ENCODE measurements around the gene DDOST. TPM values are rescaled to one million over a fixed set of nuclear protein-coding genes. Genes with fewer than 3 reads are reported as not detected.

Gene DDOST
- total RNA-seq, 4 donors from 2014 or later: 182 to 299 (median 238) TPM

GRCh38 chr1:20657024-20657423 lies 4.1 kb downstream of the DDOST start:
- DNase-seq: no peak
- no peaks in the 10 kb centered on the region for H3K9me3 ChIP-seq
- intact Hi-C loops (cut with DNase I): no loop called here
- TF ChIP-seq POLR2A (IDR thresholded peaks at IDR 0.05): no peak
- TF ChIP-seq, protein P1, sequence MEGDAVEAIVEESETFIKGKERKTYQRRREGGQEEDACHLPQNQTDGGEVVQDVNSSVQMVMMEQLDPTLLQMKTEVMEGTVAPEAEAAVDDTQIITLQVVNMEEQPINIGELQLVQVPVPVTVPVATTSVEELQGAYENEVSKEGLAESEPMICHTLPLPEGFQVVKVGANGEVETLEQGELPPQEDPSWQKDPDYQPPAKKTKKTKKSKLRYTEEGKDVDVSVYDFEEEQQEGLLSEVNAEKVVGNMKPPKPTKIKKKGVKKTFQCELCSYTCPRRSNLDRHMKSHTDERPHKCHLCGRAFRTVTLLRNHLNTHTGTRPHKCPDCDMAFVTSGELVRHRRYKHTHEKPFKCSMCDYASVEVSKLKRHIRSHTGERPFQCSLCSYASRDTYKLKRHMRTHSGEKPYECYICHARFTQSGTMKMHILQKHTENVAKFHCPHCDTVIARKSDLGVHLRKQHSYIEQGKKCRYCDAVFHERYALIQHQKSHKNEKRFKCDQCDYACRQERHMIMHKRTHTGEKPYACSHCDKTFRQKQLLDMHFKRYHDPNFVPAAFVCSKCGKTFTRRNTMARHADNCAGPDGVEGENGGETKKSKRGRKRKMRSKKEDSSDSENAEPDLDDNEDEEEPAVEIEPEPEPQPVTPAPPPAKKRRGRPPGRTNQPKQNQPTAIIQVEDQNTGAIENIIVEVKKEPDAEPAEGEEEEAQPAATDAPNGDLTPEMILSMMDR (IDR thresholded peaks at IDR 0.05): no peak
- H3K4me1 ChIP-seq: peaks cover 13% of the 10 kb centered on the region in 2 donors
- 88 to 91% methylated on average over 12 of the region's 12 CpGs for WGBS, 2 donors
- H3K27me3 ChIP-seq: no peaks in the 10 kb centered on the region
- peaks cover 45 to 48% of the 10 kb centered on the region in 2 donors for H3K36me3 ChIP-seq
- no peak overlapping the region for H3K27ac ChIP-seq
- no peak overlapping the region for H3K4me3 ChIP-seq (replicated peaks in 1 of 3)

DNA sequence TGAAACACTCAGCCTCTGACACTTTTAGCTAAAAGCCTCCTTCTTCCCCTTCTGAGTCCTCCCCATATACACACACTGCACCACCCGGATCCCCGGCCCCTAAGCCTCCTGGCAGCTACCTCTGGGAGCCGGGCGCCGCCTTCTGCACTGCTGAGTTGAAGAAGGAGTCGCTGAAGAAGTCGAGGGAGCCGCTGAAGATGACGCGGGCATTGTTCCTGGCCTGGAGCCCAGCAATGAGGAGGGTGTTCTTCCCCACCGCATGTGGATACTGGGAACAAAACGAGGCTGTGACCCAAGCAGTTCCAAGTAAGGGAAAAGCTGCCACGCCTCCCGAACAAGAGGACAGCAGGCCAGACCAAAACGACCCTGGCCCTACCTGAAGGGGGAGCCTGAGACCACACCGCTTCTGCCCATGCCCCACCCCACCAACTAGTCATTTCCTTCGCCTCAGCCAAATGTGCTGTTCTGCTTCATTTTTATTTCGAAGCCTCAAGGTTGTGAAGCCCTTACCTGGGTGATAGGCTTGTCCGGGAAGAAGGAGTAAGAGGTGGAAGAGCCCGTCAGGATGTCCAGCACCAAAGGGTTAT lies 7.0 kb downstream of the DDOST start:
- 89% methylated on average over 20 of the region's 20 CpGs for WGBS, 2 donors
- TF ChIP-seq, protein P1 (IDR thresholded peaks at IDR 0.05): no peak
- no peak for TF ChIP-seq POLR2A (IDR thresholded peaks at IDR 0.05)
- no peaks in the 10 kb centered on the region for H3K4me1 ChIP-seq
- DNase-seq: no peak
- peaks cover 64 to 73% of the 10 kb centered on the region in 2 donors for H3K36me3 ChIP-seq
- no peaks in the 10 kb centered on the region for H3K9me3 ChIP-seq
- H3K4me3 ChIP-seq (replicated peaks in 1 of 3): no peak overlapping the region
- no peak overlapping the region for H3K27ac ChIP-seq
- no peaks in the 10 kb centered on the region for H3K27me3 ChIP-seq
- intact Hi-C loops (cut with DNase I): no loop called here

DNA sequence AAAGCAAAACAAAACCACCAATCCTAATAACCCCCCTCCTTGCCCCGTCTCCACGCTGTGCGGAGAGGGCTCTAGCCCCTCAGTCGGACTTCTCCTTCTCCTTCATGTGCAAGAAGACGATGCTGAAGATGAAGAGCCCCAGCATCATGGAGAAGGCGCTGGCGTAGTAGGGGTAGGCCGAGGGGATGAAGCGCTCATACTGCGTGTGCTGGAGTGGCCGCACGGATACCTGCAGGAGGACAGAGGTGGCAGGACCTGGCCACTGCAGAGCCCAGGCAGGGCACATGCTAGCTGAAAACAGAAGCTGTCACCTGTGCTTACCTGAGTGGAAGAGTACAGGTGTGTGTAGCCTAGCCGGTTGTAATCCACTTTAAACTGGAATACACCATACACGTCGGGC lies 8.9 kb downstream of the DDOST start:
- 95 to 96% methylated on average over 15 of the region's 15 CpGs for WGBS, 2 donors
- intact Hi-C loops (cut with DNase I): no loop called here
- Histone ChIP-seq H3K4me3 (replicated peaks in 1 of 3) (no peak overlapping the region), H3K4me1 (no peaks in the 10 kb centered on the region), H3K27ac (no peak overlapping the region), H3K36me3 (peaks cover 79 to 87% of the 10 kb centered on the region in 2 donors), H3K9me3 (no peaks in the 10 kb centered on the region), H3K27me3 (no peaks in the 10 kb centered on the region)
- TF ChIP-seq POLR2A (IDR thresholded peaks at IDR 0.05): no peak
- TF ChIP-seq, protein P1 (IDR thresholded peaks at IDR 0.05): no peak
- no peak for DNase-seq

GRCh38 chr1:20648946-20649345 lies 12.2 kb downstream of the DDOST start:
- TF ChIP-seq, protein P1 (IDR thresholded peaks at IDR 0.05): no peak
- TF ChIP-seq POLR2A (IDR thresholded peaks at IDR 0.05): no peak
- H3K27me3 ChIP-seq: no peaks in the 10 kb centered on the region
- WGBS, 2 donors: 94 to 97% methylated on average over 13 to 15 of the region's 15 CpGs
- no peaks in the 10 kb centered on the region for H3K4me1 ChIP-seq
- no peak for DNase-seq
- no peak overlapping the region for H3K27ac ChIP-seq
- H3K4me3 ChIP-seq (replicated peaks in 1 of 3): no peak overlapping the region
- intact Hi-C loops (cut with DNase I): loop anchor here (10.0 kb wide), 1 partner anchor 74 kb away; no protein-coding TSS in a partner anchor
- no peaks in the 10 kb centered on the region for H3K9me3 ChIP-seq
- H3K36me3 ChIP-seq: peaks cover 73 to 84% of the 10 kb centered on the region in 2 donors

DNA sequence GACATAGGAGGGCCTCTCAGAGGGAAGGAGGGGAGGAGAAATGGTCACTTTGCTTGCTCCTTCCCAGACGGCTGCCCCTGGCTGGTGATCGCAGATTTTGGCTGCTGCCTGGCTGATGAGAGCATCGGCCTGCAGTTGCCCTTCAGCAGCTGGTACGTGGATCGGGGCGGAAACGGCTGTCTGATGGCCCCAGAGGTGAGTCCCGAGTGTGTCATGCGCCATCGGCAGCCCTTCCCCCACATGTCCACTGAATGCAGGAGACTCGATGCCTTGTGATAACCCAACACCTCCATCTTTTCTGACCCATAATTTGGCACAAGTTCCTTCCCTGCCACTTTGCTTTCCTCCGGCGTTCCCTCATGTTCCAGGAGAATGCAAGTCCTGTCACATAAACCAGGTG lies 12.7 kb downstream of the DDOST start:
- no peak for DNase-seq
- H3K27ac ChIP-seq: no peak overlapping the region
- H3K27me3 ChIP-seq: no peaks in the 10 kb centered on the region
- intact Hi-C loops (cut with DNase I): loop anchor here (10.0 kb wide), 1 partner anchor 74 kb away; no protein-coding TSS in a partner anchor
- no peak for TF ChIP-seq POLR2A (IDR thresholded peaks at IDR 0.05)
- TF ChIP-seq, protein P1 (IDR thresholded peaks at IDR 0.05): no peak
- no peaks in the 10 kb centered on the region for H3K4me1 ChIP-seq
- WGBS, 2 donors: 87 to 95% methylated on average over 11 to 12 of the region's 13 CpGs
- H3K4me3 ChIP-seq (replicated peaks in 1 of 3): no peak overlapping the region
- no peaks in the 10 kb centered on the region for H3K9me3 ChIP-seq
- H3K36me3 ChIP-seq: peaks cover 68 to 83% of the 10 kb centered on the region in 2 donors
